ENCODE measurements around the gene NCR1. TPM values are rescaled to one million over a fixed set of nuclear protein-coding genes. Genes with fewer than 3 reads are reported as not detected.
A peak's percentile ranks its signal among the peaks of the same experiment; 100 is the strongest.
"Not testable (repeated sequence)": the region's sequence is repeated elsewhere in the genome, so short reads cannot be mapped to it uniquely, and the experiment has no call there.

Gene NCR1
- total RNA-seq = 1 to 10 TPM in 1 of 2 donors, under 1 TPM in 1; 0.53 to 4.1 TPM

- Mint-ChIP-seq H3K4me3 (peak within 1 kb of the TSS; percentile 12 to 50), H3K9me3 (peaks cover 0 to 2% of the 10 kb centered on the region in 2 donors), H3K27me3 (ENCODE audit: low read depth) (peaks cover 11% of the 10 kb centered on the region), H3K4me1 (ENCODE audit: low read depth) (no peaks in the 10 kb centered on the region), H3K36me3 (ENCODE audit: insufficient read depth in 2 of 2) (no peaks in the 10 kb centered on the region), H3K27ac (no peak within 1 kb of the TSS)
- DNase-seq (peak; percentile 23 to 28), ATAC-seq (replicated peaks in 1 of 2) (peak; percentile 58 to 91)
Observed at GRCh38 chr19:54905803-54906511, at the start of gene NCR1. NCR1 (plus strand) TSS chr19:54906148; CDS start chr19:54906188, 40 bp downstream.

DNA sequence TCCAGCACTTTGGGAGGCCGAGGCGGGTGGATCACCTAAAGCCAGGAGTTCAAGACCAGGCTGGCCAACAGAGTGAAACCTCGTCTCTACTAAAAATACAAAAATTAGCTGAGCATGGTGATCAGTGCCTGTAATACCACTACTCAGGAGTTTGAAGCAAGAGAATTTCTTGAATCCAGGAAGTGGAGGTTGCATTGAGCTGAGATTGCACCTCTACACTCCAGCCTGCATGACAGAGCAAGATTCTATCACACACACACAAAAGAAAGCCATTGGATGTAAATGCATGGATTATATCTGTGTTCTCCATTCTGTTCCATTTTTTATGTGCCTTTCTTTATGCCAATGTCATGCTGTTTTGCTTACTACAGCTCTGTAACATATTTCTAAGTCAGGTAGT lies 47.5 kb upstream of the NCR1 start:
- not testable (repeated sequence) for H3K4me1 Mint-ChIP-seq (ENCODE audit: low read depth); H3K4me3 Mint-ChIP-seq; ATAC-seq (replicated peaks in 1 of 2); DNase-seq; H3K36me3 Mint-ChIP-seq (ENCODE audit: insufficient read depth in 2 of 2); H3K27ac Mint-ChIP-seq; H3K27me3 Mint-ChIP-seq (ENCODE audit: low read depth); H3K9me3 Mint-ChIP-seq

DNA sequence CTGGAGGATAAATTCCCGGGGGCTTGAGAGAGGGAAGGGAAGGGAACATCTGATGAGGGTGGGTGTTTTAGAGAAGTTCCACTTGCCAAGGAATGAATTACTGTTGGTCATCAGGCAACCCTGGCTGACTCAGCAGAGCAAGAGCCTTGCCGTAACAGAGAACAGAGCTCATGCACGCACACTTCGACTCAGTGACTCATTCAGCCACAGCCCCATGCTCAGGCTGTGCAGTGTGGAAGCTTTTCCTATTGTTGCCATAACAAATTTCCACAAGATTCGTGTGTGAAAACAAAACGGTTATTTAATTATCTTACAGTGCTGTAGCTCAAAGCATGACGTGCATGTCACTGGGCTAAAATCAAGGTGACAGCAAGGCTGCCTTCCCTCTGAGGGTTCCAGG lies 46.5 kb upstream of the NCR1 start:
- not testable (repeated sequence) for ATAC-seq (replicated peaks in 1 of 2); H3K4me3 Mint-ChIP-seq; H3K36me3 Mint-ChIP-seq (ENCODE audit: insufficient read depth in 2 of 2); H3K4me1 Mint-ChIP-seq (ENCODE audit: low read depth); H3K9me3 Mint-ChIP-seq; DNase-seq; H3K27me3 Mint-ChIP-seq (ENCODE audit: low read depth); H3K27ac Mint-ChIP-seq

GRCh38 chr19:54863459-54863858 lies 42.5 kb upstream of the NCR1 start:
- not testable (repeated sequence) for H3K36me3 Mint-ChIP-seq (ENCODE audit: insufficient read depth in 2 of 2); H3K4me3 Mint-ChIP-seq; H3K27ac Mint-ChIP-seq; H3K4me1 Mint-ChIP-seq (ENCODE audit: low read depth); DNase-seq; H3K9me3 Mint-ChIP-seq; ATAC-seq (replicated peaks in 1 of 2)
- H3K27me3 Mint-ChIP-seq (ENCODE audit: low read depth) = peaks cover 17% of the 10 kb centered on the region

DNA sequence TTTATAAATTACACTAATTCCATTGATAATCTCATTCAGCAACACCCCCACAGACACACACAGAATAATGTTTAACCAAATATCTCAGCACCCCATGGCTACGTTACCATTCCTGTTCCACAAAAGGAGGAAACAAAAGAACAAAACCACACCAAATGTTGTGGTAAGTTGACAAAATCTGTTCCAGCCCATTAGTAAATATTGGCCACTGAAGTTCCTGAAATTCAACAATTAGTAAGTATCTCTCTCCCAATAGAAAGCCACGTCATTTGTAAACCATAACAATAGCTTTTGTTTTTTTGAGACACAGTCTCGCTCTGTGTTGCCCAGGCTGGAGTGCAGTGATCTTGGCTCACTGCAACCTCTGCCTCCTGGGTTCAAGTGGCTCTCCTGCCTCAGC lies 34.3 kb upstream of the NCR1 start:
- Mint-ChIP-seq H3K9me3 (no peaks in the 10 kb centered on the region), H3K27ac (no peak overlapping the region), H3K4me3 (no peak overlapping the region), H3K36me3 (ENCODE audit: insufficient read depth in 2 of 2) (no peaks in the 10 kb centered on the region), H3K27me3 (ENCODE audit: low read depth) (peaks cover 9% of the 10 kb centered on the region), H3K4me1 (ENCODE audit: low read depth) (no peaks in the 10 kb centered on the region)
- ATAC-seq (replicated peaks in 1 of 2) (no peak), DNase-seq (no peak)

DNA sequence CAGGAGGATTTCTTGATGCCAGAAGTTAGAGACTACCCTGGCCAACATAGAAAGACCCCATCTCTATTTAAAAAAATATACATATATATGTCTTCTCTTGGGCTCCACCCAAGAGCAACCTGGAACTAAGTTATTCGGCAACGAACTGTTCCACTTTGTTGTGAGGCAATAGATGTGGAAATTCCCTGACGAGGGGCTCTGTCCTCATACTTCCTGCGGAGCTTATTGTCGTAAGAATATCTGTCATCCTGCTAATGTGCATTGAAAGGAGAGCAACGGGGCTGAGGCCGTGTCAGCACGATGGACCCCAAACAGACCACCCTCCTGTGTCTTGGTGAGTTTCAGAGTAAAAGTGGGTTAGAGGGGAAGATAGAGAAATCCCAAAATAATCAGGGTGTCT lies 32.0 kb upstream of the NCR1 start, which contains the start of gene FCAR:
Gene FCAR, plus strand, starts transcription at position 246 of the 400 bp plus-strand sequence. Its CDS starts 55 bp downstream, at position 301.
- no peaks in the 10 kb centered on the region for H3K4me1 Mint-ChIP-seq (ENCODE audit: low read depth)

DNA sequence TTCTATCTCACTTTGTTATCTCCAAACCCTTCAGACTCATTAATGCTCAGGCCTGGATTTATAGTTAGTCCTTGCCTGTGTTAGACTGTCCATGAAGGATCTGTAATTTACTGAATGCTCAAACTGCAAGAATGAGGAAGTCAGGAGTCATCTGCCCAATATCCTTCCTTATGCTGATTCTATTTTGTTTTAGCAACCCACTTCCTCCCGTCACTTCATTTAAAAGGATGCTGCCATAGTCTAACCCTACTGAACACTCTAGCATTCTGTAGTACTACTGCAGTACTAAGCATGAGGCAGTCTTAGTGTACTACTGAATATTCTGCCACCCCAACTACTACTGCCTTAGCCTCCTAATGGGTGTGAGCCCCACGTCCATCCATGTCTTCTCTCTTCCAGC lies 30.4 kb upstream of the NCR1 start:
- Mint-ChIP-seq H3K27ac (no peak overlapping the region), H3K4me1 (ENCODE audit: low read depth) (no peaks in the 10 kb centered on the region), H3K9me3 (no peaks in the 10 kb centered on the region), H3K27me3 (ENCODE audit: low read depth) (peaks cover 6% of the 10 kb centered on the region), H3K36me3 (ENCODE audit: insufficient read depth in 2 of 2) (no peaks in the 10 kb centered on the region), H3K4me3 (no peak overlapping the region)
- ATAC-seq (replicated peaks in 1 of 2) (no peak), DNase-seq (no peak)

More for the DNA sequence above, 32.0 kb upstream of the NCR1 start, which contains the start of gene FCAR:
- H3K9me3 Mint-ChIP-seq = no peaks in the 10 kb centered on the region
- ATAC-seq (replicated peaks in 1 of 2) (no peak), DNase-seq (no peak)
- no peaks in the 10 kb centered on the region for H3K36me3 Mint-ChIP-seq (ENCODE audit: insufficient read depth in 2 of 2)
- H3K27me3 Mint-ChIP-seq (ENCODE audit: low read depth) = no peaks in the 10 kb centered on the region
- no peak within 1 kb of the TSS for H3K4me3 Mint-ChIP-seq
- no peak within 1 kb of the TSS for H3K27ac Mint-ChIP-seq

GRCh38 chr19:54877471-54877870 lies 28.5 kb upstream of the NCR1 start:
- H3K36me3 Mint-ChIP-seq (ENCODE audit: insufficient read depth in 2 of 2) = no peaks in the 10 kb centered on the region
- DNase-seq = no peak
- H3K4me3 Mint-ChIP-seq = no peak overlapping the region
- ATAC-seq (replicated peaks in 1 of 2) = no peak
- H3K9me3 Mint-ChIP-seq = no peaks in the 10 kb centered on the region
- H3K27me3 Mint-ChIP-seq (ENCODE audit: low read depth) = peaks cover 22% of the 10 kb centered on the region
- H3K27ac Mint-ChIP-seq = no peak overlapping the region
- H3K4me1 Mint-ChIP-seq (ENCODE audit: low read depth) = peaks cover under 1% of the 10 kb centered on the region

GRCh38 chr19:54881884-54882283 lies 24.1 kb upstream of the NCR1 start:
- DNase-seq (no peak), ATAC-seq (replicated peaks in 1 of 2) (no peak)
- no peak overlapping the region for H3K4me3 Mint-ChIP-seq
- H3K27ac Mint-ChIP-seq = no peak overlapping the region
- peaks cover 7% of the 10 kb centered on the region for H3K4me1 Mint-ChIP-seq (ENCODE audit: low read depth)
- H3K27me3 Mint-ChIP-seq (ENCODE audit: low read depth) = peaks cover 27% of the 10 kb centered on the region
- peaks cover 0 to 2% of the 10 kb centered on the region in 2 donors for H3K36me3 Mint-ChIP-seq (ENCODE audit: insufficient read depth in 2 of 2)
- H3K9me3 Mint-ChIP-seq = no peaks in the 10 kb centered on the region

- DNase-seq (peak in 1 of 2 donors; percentile 5), ATAC-seq (replicated peaks in 1 of 2) (peak; percentile 59 to 69)
- H3K4me1 Mint-ChIP-seq (ENCODE audit: low read depth) = peaks cover 7% of the 10 kb centered on the region
- no peaks in the 10 kb centered on the region for H3K9me3 Mint-ChIP-seq
- H3K27me3 Mint-ChIP-seq (ENCODE audit: low read depth) = peaks cover 27% of the 10 kb centered on the region
- H3K36me3 Mint-ChIP-seq (ENCODE audit: insufficient read depth in 2 of 2) = peaks cover 0 to 2% of the 10 kb centered on the region in 2 donors
- peak overlapping the region in 1 of 2 donors; percentile 50 for H3K4me3 Mint-ChIP-seq
- H3K27ac Mint-ChIP-seq = no peak overlapping the region
Observed at GRCh38 chr19:54882758-54883157, 23.2 kb upstream of the NCR1 start.

DNA sequence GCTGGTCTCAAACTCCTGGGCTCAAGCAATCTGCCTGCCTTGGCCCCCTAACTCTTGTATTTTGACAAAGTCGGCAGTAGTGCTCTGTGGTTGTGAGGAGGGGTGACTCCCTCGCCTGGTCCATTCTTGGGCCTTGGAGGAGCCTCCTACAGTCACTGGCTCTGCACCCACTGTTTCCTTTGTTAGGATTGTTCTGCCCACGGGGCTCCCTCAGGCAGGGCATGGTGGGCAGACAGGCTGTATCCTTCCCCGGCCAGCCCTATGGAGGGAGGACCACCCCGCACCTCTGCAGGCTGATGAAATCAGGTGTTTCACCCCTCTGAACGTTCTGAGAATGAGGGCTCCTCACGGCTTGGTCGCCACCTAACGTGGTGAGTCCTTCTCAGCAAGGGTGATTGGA lies 22.7 kb upstream of the NCR1 start:
- peak overlapping the region in 1 of 2 donors; percentile 50 for H3K4me3 Mint-ChIP-seq
- H3K9me3 Mint-ChIP-seq = no peaks in the 10 kb centered on the region
- peaks cover 7% of the 10 kb centered on the region for H3K4me1 Mint-ChIP-seq (ENCODE audit: low read depth)
- ATAC-seq (replicated peaks in 1 of 2) (no peak), DNase-seq (no peak)
- H3K36me3 Mint-ChIP-seq (ENCODE audit: insufficient read depth in 2 of 2) = peaks cover 0 to 2% of the 10 kb centered on the region in 2 donors
- no peak overlapping the region for H3K27ac Mint-ChIP-seq
- peaks cover 27% of the 10 kb centered on the region for H3K27me3 Mint-ChIP-seq (ENCODE audit: low read depth)

DNA sequence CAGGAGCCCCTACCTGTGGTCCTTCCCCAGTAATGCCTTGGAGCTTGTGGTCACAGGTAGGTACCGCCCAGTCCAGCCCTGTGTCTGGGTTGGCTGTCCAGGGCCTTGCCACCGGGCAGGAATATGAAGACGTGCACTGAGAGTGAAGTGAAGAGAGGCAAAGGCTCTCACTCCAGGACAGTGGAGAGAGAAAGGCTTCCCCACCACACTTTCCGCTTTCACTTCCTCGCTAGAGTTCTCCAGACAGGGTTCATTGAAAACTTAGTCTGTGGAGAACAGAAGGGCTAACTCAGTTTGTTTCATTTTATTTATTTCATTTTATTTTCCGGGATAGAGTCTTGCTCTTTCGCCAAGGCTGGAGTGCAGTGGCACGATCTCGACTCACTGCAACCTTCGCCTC lies 17.7 kb upstream of the NCR1 start:
- H3K4me3 Mint-ChIP-seq = no peak overlapping the region
- H3K27me3 Mint-ChIP-seq (ENCODE audit: low read depth) = no peaks in the 10 kb centered on the region
- H3K36me3 Mint-ChIP-seq (ENCODE audit: insufficient read depth in 2 of 2) = no peaks in the 10 kb centered on the region
- ATAC-seq (replicated peaks in 1 of 2) = no peak
- H3K9me3 Mint-ChIP-seq = no peaks in the 10 kb centered on the region
- H3K4me1 Mint-ChIP-seq (ENCODE audit: low read depth) = no peaks in the 10 kb centered on the region
- no peak overlapping the region for H3K27ac Mint-ChIP-seq
- DNase-seq = no peak

DNA sequence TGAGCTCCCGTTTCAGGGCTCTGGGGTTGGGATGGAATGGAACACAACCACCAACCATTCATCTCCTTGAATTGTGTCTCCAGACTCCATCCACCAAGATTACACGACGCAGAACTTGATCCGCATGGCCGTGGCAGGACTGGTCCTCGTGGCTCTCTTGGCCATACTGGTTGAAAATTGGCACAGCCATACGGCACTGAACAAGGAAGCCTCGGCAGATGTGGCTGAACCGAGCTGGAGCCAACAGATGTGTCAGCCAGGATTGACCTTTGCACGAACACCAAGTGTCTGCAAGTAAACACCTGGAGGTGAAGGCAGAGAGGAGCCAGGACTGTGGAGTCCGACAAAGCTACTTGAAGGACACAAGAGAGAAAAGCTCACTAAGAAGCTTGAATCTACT lies 16.4 kb upstream of the NCR1 start:
- no peak overlapping the region for H3K4me3 Mint-ChIP-seq
- H3K36me3 Mint-ChIP-seq (ENCODE audit: insufficient read depth in 2 of 2) = no peaks in the 10 kb centered on the region
- no peak overlapping the region for H3K27ac Mint-ChIP-seq
- DNase-seq = no peak
- H3K4me1 Mint-ChIP-seq (ENCODE audit: low read depth) = no peaks in the 10 kb centered on the region
- H3K27me3 Mint-ChIP-seq (ENCODE audit: low read depth) = no peaks in the 10 kb centered on the region
- no peak for ATAC-seq (replicated peaks in 1 of 2)
- H3K9me3 Mint-ChIP-seq = no peaks in the 10 kb centered on the region

GRCh38 chr19:54893406-54893805 lies 12.5 kb upstream of the NCR1 start:
- no peaks in the 10 kb centered on the region for H3K36me3 Mint-ChIP-seq (ENCODE audit: insufficient read depth in 2 of 2)
- no peak overlapping the region for H3K27ac Mint-ChIP-seq
- peaks cover 20% of the 10 kb centered on the region for H3K27me3 Mint-ChIP-seq (ENCODE audit: low read depth)
- H3K4me1 Mint-ChIP-seq (ENCODE audit: low read depth) = no peaks in the 10 kb centered on the region
- no peak overlapping the region for H3K4me3 Mint-ChIP-seq
- DNase-seq = no peak
- ATAC-seq (replicated peaks in 1 of 2) = no peak
- H3K9me3 Mint-ChIP-seq = no peaks in the 10 kb centered on the region

All from activated T-cell treated with anti-CD3 and anti-CD28 coated beads, Interleukin-2, amount 50 U/mL, for 72 hours (primary cell).